ENCODE results near the gene DDX54.

Gene DDX54

DNA sequence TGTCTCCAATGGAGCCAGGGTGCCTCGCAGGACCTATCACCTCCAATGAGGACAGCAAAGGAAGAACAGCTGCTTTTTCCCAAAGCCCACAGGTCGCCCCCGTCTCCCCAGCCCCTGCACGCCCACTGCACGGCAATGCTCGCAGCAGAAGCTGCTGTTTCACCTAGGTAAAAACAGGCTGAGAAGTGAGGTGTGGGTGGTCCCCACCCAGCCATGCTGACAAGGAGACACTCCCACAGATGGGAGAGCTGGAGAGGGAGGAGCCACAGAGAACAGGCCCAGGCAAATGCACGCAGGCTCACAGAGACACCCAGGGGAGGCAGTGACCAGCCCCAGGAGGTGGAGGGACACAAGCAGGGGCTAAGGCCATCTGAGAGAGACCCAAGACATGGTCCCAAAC, 25.3 kb downstream of the DDX54 start:
- TF ChIP-seq, protein P1, sequence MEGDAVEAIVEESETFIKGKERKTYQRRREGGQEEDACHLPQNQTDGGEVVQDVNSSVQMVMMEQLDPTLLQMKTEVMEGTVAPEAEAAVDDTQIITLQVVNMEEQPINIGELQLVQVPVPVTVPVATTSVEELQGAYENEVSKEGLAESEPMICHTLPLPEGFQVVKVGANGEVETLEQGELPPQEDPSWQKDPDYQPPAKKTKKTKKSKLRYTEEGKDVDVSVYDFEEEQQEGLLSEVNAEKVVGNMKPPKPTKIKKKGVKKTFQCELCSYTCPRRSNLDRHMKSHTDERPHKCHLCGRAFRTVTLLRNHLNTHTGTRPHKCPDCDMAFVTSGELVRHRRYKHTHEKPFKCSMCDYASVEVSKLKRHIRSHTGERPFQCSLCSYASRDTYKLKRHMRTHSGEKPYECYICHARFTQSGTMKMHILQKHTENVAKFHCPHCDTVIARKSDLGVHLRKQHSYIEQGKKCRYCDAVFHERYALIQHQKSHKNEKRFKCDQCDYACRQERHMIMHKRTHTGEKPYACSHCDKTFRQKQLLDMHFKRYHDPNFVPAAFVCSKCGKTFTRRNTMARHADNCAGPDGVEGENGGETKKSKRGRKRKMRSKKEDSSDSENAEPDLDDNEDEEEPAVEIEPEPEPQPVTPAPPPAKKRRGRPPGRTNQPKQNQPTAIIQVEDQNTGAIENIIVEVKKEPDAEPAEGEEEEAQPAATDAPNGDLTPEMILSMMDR (IDR thresholded peaks at IDR 0.05; ENCODE audit: low read depth, low read length) = no peak

DNA sequence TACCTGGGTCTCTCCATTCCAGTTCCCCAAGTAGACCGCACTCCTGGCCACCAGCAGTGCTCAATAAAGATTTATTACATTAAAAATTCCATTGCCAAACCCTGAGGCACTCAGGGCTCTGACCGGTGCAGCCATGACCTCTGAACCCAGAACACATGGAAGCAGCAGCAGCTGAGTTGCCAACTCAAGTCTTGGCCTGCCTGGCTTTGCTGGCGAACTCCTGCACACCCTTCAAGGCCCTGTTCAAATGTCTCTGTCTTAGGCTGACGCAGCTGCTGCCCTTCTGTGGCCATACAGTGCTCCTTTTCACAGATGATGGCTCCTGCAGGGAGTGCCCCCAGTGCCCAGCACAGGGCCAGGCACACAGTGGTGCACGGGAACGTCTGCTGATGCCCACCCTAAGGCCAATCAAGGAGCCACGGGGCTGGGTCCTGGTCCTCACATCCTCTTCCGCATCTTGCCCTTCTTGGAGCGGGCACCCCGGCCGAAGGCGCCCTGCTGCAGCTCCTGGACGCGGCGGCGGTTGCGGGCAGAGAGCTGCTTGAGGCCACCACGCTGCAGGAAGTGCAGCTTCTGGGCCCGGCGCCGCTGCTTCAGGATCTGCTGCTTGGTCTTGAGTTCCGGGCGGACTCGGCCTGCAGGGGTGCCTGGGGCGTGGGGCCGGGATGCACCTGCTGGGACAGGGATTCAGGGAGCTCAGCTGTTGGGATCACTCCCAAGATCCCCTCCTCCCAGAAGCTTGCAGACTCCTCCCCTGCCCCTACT, 26.7 kb downstream of the DDX54 start:
- TF ChIP-seq, protein P1 (IDR thresholded peaks at IDR 0.05; ENCODE audit: low read depth, low read length) = no peak
- no peak overlapping the region for H3K4me3 ChIP-seq (ENCODE audit: low read depth, low read length)

More for the DNA sequence above, 25.3 kb downstream of the DDX54 start:
- H3K4me3 ChIP-seq (ENCODE audit: low read depth, low read length) = no peak overlapping the region

DNA sequence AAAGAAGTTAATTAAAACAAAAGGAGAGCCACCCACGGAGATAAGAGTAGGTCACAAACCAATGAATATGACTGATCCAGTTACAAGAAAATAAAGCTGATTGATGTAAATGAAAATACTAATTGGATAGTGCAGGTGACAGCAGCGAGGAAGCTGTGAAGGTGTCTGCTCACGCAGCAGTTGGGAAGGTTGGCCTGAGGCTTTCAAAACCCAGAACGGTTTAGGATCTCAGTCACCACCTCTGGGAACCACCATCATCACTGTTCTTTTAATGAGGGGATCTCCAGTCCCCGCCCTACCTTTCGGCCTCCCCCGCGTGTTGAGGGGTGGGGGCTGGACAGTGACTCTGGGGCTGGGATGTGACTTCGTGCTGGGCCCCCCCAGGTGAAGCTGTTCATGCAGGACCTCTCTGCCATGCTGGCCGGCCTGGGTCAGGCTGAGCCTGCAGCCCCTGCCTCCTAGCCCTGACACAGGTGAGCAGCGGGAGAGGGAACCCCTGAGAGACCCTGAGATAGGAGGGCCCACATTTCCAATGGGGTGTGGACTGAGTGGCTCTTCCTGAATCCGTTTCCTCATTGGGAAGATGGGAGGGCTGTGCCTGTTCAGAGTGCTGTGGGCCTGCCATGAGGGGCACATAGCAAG, 27.9 kb downstream of the DDX54 start:
- H3K4me3 ChIP-seq (ENCODE audit: low read depth, low read length) = no peak overlapping the region
- TF ChIP-seq, protein P1 (IDR thresholded peaks at IDR 0.05; ENCODE audit: low read depth, low read length) = no peak

DNA sequence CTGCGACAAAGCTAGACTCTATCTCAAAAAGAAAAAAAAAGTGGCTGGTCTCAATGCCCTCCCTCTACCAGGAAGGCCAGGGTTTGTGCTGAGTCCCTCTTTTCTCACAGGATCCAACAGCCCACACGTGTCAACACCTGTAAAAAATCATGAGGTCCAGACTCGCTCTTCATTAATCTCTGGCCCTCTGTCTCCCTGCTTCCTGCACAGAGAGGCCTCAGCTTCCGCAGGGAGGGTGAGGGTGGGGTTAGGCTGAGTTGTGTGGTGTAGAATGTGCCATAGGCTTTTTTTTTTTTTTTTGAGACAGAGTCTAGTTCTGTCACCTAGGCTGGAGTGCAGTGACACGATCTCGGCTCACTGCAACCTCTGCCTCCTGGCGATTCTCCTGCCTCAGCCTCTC, 29.6 kb downstream of the DDX54 start:
- TF ChIP-seq, protein P1 (IDR thresholded peaks at IDR 0.05; ENCODE audit: low read depth, low read length) = no peak
- H3K4me3 ChIP-seq (ENCODE audit: low read depth, low read length) = no peak overlapping the region

DNA sequence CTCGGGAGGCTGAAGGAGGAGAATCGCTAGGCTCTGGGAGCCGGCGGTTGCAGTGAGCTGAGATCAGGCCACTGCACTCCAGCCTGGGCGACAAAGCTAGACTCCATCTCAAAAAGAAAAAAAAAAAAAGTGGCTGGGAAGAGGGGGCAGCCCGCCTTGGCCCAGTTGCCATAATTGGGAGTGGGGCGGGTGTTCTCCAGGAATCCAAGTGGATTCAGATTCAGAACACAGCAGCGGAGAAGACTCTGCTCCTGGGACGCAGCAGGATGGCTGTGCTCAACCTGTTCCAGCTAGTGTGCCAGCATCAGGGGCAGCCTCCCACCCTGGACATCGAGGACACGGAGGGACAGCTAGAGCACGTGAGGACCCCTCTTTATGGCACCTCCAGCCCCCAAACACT, 30.2 kb downstream of the DDX54 start:
- H3K4me3 ChIP-seq (ENCODE audit: low read depth, low read length) = no peak overlapping the region

DNA sequence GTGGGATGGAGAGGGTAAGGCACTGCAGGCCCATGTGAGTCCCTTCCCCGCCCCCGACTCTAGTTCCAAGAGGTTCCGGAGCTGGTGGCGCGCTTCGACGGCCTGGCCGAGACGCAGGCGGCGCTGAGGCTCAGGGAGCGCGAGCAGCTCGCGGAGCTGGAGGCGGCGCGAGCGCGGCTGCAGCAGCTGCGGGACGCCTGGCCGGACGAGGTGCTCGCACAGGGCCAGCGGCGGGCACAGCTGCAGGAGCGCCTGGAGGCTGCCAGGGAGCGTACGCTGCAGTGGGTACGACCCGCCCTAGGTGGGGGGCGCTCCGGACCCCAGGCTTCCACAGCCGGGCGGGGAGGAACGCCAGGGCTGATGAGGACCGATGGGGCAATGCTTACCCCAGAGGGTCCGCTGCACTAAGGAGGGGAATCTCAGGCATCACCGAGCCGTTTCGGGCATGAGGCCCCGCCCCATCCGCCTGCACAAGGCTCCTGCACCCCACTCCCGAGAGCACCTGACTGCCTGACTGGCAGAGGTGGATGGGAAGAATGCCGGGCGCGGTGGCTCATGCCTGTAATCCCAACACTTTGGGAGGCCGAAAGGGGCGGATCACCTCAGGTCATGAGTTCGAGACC, 30.8 kb downstream of the DDX54 start:
- H3K4me3 ChIP-seq (ENCODE audit: low read depth, low read length) = no peak overlapping the region
- TF ChIP-seq, protein P1 (IDR thresholded peaks at IDR 0.05; ENCODE audit: low read depth, low read length) = no peak

More for the DNA sequence above, 30.2 kb downstream of the DDX54 start:
- TF ChIP-seq, protein P1 (IDR thresholded peaks at IDR 0.05; ENCODE audit: low read depth, low read length) = no peak
